DOHH2 (cell line): ENCODE measurements around the gene GRAP.

Source experiments
- CTCF ChIP-seq: fragments of 200-600 bp; sonication (generic); IDR thresholded peaks from one replicate; pipeline ENCODE4 v1.5.1; 2014; ENCODE audit warnings: antibody characterized with exemption, mild to moderate bottlenecking, low read depth, low read length; ENCODE audit not compliant: poor library complexity, severe bottlenecking
- EZH2phosphoT487 ChIP-seq: fragments of 200-600 bp; sonication (generic); IDR thresholded peaks from 2 replicates; pipeline ENCODE4 v1.6.1; 2017; ENCODE audit warnings: borderline replicate concordance, mild to moderate bottlenecking, antibody characterized with exemption, low read length, moderate library complexity, mixed read lengths

GRCh38 chr17:19009970-19010369, 36.8 kb downstream of the GRAP start:
- TF ChIP-seq CTCF: no peak
- TF ChIP-seq EZH2phosphoT487: no peak
